HepG2 (cell line): ENCODE data around the gene TLR9.

Experiments used
- AKAP8 ChIP-seq: sonication (generic); formaldehyde crosslinking; IDR thresholded peaks from 2 replicates; pipeline ENCODE4 v1.5.1; 2020; ENCODE audit warnings: mild to moderate bottlenecking, missing genetic modification reagents
- EZH2 ChIP-seq: conservative IDR thresholded peaks from 2 replicates; pipeline ENCODE4 v1.6.1; 2012; ENCODE audit warnings: mild to moderate bottlenecking, low read depth, low read length, moderate library complexity
- NFIC ChIP-seq: IDR thresholded peaks from 2 replicates; pipeline ENCODE4 v1.6.1; 2012; ENCODE audit warnings: mild to moderate bottlenecking, low read length, inconsistent platforms
- ZNF749 ChIP-seq: sonication (generic); formaldehyde crosslinking; IDR thresholded peaks from 2 replicates; pipeline ENCODE4 v1.8.0; 2022; ENCODE audit warnings: mild to moderate bottlenecking, missing genetic modification reagents, moderate library complexity, borderline replicate concordance

- TF ChIP-seq ZNF749 (CRISPR knock-in tag) (no peak), NFIC (no peak), EZH2 (no peak), AKAP8 (CRISPR knock-in tag) (no peak)
Observed at GRCh38 chr3:52216585-52217408, 8.6 kb downstream of the TLR9 start.
